ENCODE results near the gene THAP8. TPM values are rescaled to one million over a fixed set of nuclear protein-coding genes. Genes with fewer than 3 reads are reported as not detected.
"Not testable (repeated sequence)": the region's sequence is repeated elsewhere in the genome, so short reads cannot be mapped to it uniquely, and the experiment has no call there.

THAP8 gene
- total and polyA plus RNA-seq, 5 donors: 1.6 to 6.6 (median 4.4) TPM

- peak in 1 of 3 donors; percentile 66 for DNase-seq
- 98% methylated on average over 53 of the region's 57 CpGs for whole genome bisulfite sequencing
- H3K4me1 ChIP-seq (ENCODE audit: control insufficient read depth, insufficient read depth, low read length); H3K27ac ChIP-seq (ENCODE audit: low read length); H3K4me3 ChIP-seq (ENCODE audit: low read length); H3K9me3 ChIP-seq (ENCODE audit: control insufficient read depth, low read length); H3K27me3 ChIP-seq (ENCODE audit: control insufficient read depth, insufficient read depth); ATAC-seq: not testable (repeated sequence)
- intact Hi-C loops (cut with DNase I): loop anchor here in 1 of 4 donors (10.0 kb wide), 1 partner anchor 46 kb away; the partner anchor contains the start of genes OVOL3, POLR2I and TBCB
These were observed 14.9 kb upstream of the THAP8 start for GRCh38 chr19:36068810-36069499.

GRCh38 chr19:36067681-36068080, 13.6 kb upstream of the THAP8 start:
- Histone ChIP-seq H3K4me3 (ENCODE audit: low read length) (no peak overlapping the region), H3K9me3 (ENCODE audit: control insufficient read depth, low read length) (no peaks in the 10 kb centered on the region), H3K27me3 (ENCODE audit: control insufficient read depth, insufficient read depth) (no peaks in the 10 kb centered on the region), H3K27ac (ENCODE audit: low read length) (no peak overlapping the region), H3K4me1 (ENCODE audit: control insufficient read depth, insufficient read depth, low read length) (no peaks in the 10 kb centered on the region)
- intact Hi-C loops (cut with DNase I): loop anchor here in 1 of 4 donors (10.0 kb wide), 1 partner anchor 47 kb away; the partner anchor contains the start of genes OVOL3, POLR2I and TBCB
- ATAC-seq (no peak), DNase-seq (no peak)
- WGBS: 97% methylated on average over 11 of the region's 11 CpGs

- ATAC-seq (no peak), DNase-seq (no peak)
- intact Hi-C loops (cut with DNase I): loop anchor here in 2 of 4 donors (5.0 to 10.0 kb wide), 4 partner anchors 47 to 107 kb away; partner anchors contain the start of genes OVOL3 (in 2 of the 2), POLR2I (in 2 of the 2) and TBCB (in 1 of the 2)
- H3K27me3 ChIP-seq (ENCODE audit: control insufficient read depth, insufficient read depth): no peaks in the 10 kb centered on the region
- H3K9me3 ChIP-seq (ENCODE audit: control insufficient read depth, low read length): no peaks in the 10 kb centered on the region
- H3K4me3 ChIP-seq (ENCODE audit: low read length): no peak overlapping the region
- no peaks in the 10 kb centered on the region for H3K4me1 ChIP-seq (ENCODE audit: control insufficient read depth, insufficient read depth, low read length)
- no peak overlapping the region for H3K27ac ChIP-seq (ENCODE audit: low read length)
- 93% methylated on average over 8 of the region's 8 CpGs for WGBS
These were observed 10.7 kb upstream of the THAP8 start for GRCh38 chr19:36064826-36065225.

GRCh38 chr19:36061367-36061766, 7.3 kb upstream of the THAP8 start:
- H3K4me3 ChIP-seq (ENCODE audit: low read length): no peak overlapping the region
- intact Hi-C loops (cut with DNase I): loop anchor here in 2 of 4 donors (5.0 to 10.0 kb wide), 4 partner anchors 51 to 111 kb away; partner anchors contain the start of genes OVOL3 (in 2 of the 2), POLR2I (in 2 of the 2) and TBCB (in 1 of the 2)
- H3K27me3 ChIP-seq (ENCODE audit: control insufficient read depth, insufficient read depth): no peaks in the 10 kb centered on the region
- no peak for ATAC-seq
- H3K27ac ChIP-seq (ENCODE audit: low read length): no peak overlapping the region
- H3K9me3 ChIP-seq (ENCODE audit: control insufficient read depth, low read length): no peaks in the 10 kb centered on the region
- WGBS: 95% methylated on average over 2 of the region's 2 CpGs
- H3K4me1 ChIP-seq (ENCODE audit: control insufficient read depth, insufficient read depth, low read length): no peaks in the 10 kb centered on the region
- no peak for DNase-seq

- DNase-seq: peak; percentile 31 to 75 (median 70)
These were observed 6.3 kb upstream of the THAP8 start for GRCh38 chr19:36060430-36060829.

GRCh38 chr19:36059180-36059910, 5.3 kb upstream of the THAP8 start:
- Histone ChIP-seq H3K4me3 (ENCODE audit: low read length) (no peak overlapping the region), H3K4me1 (ENCODE audit: control insufficient read depth, insufficient read depth, low read length) (no peaks in the 10 kb centered on the region), H3K9me3 (ENCODE audit: control insufficient read depth, low read length) (no peaks in the 10 kb centered on the region), H3K27me3 (ENCODE audit: control insufficient read depth, insufficient read depth) (no peaks in the 10 kb centered on the region), H3K27ac (ENCODE audit: low read length) (no peak overlapping the region)
- intact Hi-C loops (cut with DNase I): no loop called here
- ATAC-seq (no peak), DNase-seq (no peak)
- WGBS: 82% methylated on average over 6 of the region's 6 CpGs

More at GRCh38 chr19:36060430-36060829, 6.3 kb upstream of the THAP8 start:
- no peak overlapping the region for H3K4me3 ChIP-seq (ENCODE audit: low read length)
- no peaks in the 10 kb centered on the region for H3K9me3 ChIP-seq (ENCODE audit: control insufficient read depth, low read length)
- no peaks in the 10 kb centered on the region for H3K4me1 ChIP-seq (ENCODE audit: control insufficient read depth, insufficient read depth, low read length)
- no peak overlapping the region for H3K27ac ChIP-seq (ENCODE audit: low read length)
- intact Hi-C loops (cut with DNase I): loop anchor here in 2 of 4 donors (5.0 to 10.0 kb wide), 4 partner anchors 52 to 112 kb away; partner anchors contain the start of genes OVOL3 (in 2 of the 2), POLR2I (in 2 of the 2) and TBCB (in 1 of the 2)
- no peaks in the 10 kb centered on the region for H3K27me3 ChIP-seq (ENCODE audit: control insufficient read depth, insufficient read depth)
- ATAC-seq: peak; percentile 67 to 73
- WGBS: 71% methylated on average over 4 of the region's 4 CpGs

- DNase-seq: no peak
These were observed 4.5 kb upstream of the THAP8 start for GRCh38 chr19:36058481-36059179.

GRCh38 chr19:36054733-36055686, 925 bp upstream of the THAP8 start, which contains the start of gene WDR62:
TSS of gene WDR62 (plus strand) at chr19:36054897. CDS start at chr19:36054972, 75 bp downstream.
- DNase-seq: peak; percentile 95 to 98 (median 97)
- Histone ChIP-seq H3K27ac (ENCODE audit: low read length) (peak within 1 kb of the TSS; percentile 80), H3K4me3 (ENCODE audit: low read length) (peak within 1 kb of the TSS; percentile 53), H3K9me3 (ENCODE audit: control insufficient read depth, low read length) (no peaks in the 10 kb centered on the region), H3K27me3 (ENCODE audit: control insufficient read depth, insufficient read depth) (no peaks in the 10 kb centered on the region), H3K4me1 (ENCODE audit: control insufficient read depth, insufficient read depth, low read length) (no peaks in the 10 kb centered on the region)
- peak; percentile 91 for ATAC-seq
- WGBS: under 1% methylated on average over 76 of the region's 76 CpGs
- intact Hi-C loops (cut with DNase I): no loop called here

More at GRCh38 chr19:36058481-36059179, 4.5 kb upstream of the THAP8 start:
- no peak for ATAC-seq
- Histone ChIP-seq H3K4me3 (ENCODE audit: low read length) (no peak overlapping the region), H3K27ac (ENCODE audit: low read length) (no peak overlapping the region), H3K27me3 (ENCODE audit: control insufficient read depth, insufficient read depth) (no peaks in the 10 kb centered on the region), H3K4me1 (ENCODE audit: control insufficient read depth, insufficient read depth, low read length) (no peaks in the 10 kb centered on the region), H3K9me3 (ENCODE audit: control insufficient read depth, low read length) (no peaks in the 10 kb centered on the region)
- 90% methylated on average over 12 of the region's 12 CpGs for WGBS
- intact Hi-C loops (cut with DNase I): no loop called here

- Histone ChIP-seq H3K27me3 (ENCODE audit: control insufficient read depth, insufficient read depth) (no peaks in the 10 kb centered on the region), H3K27ac (ENCODE audit: low read length) (no peak overlapping the region), H3K9me3 (ENCODE audit: control insufficient read depth, low read length) (no peaks in the 10 kb centered on the region), H3K4me1 (ENCODE audit: control insufficient read depth, insufficient read depth, low read length) (no peaks in the 10 kb centered on the region), H3K4me3 (ENCODE audit: low read length) (no peak overlapping the region)
- 96% methylated on average over 4 of the region's 4 CpGs for whole genome bisulfite sequencing
- no peak for ATAC-seq
- intact Hi-C loops (cut with DNase I): no loop called here
- DNase-seq: no peak
These were observed 2.4 kb downstream of the THAP8 start for GRCh38 chr19:36051637-36052036.

- intact Hi-C loops (cut with DNase I): no loop called here
- Histone ChIP-seq H3K4me1 (ENCODE audit: control insufficient read depth, insufficient read depth, low read length) (no peaks in the 10 kb centered on the region), H3K9me3 (ENCODE audit: control insufficient read depth, low read length) (no peaks in the 10 kb centered on the region), H3K27ac (ENCODE audit: low read length) (no peak overlapping the region), H3K27me3 (ENCODE audit: control insufficient read depth, insufficient read depth) (no peaks in the 10 kb centered on the region), H3K4me3 (ENCODE audit: low read length) (no peak overlapping the region)
- WGBS: 57% methylated on average over 3 of the region's 3 CpGs
- ATAC-seq (no peak), DNase-seq (no peak)
These were observed 2.8 kb downstream of the THAP8 start for GRCh38 chr19:36051236-36051635.
